ENCODE results near the gene SPG11. TPM values are rescaled to one million over a fixed set of nuclear protein-coding genes. Genes with fewer than 3 reads are reported as not detected.

The SPG11 gene
- total and polyA plus RNA-seq, 2 of the 13 experiments (the other 11 are each of a cell fraction or from before 2014, with no cell fraction given), result 31.5 to 40.7 TPM

- peak; percentile 61; the same call in 1 of the 2 replicates for TF ChIP-seq ZBTB10 (CRISPR knock-in tag; IDR thresholded peaks at IDR 0.05; ENCODE audit: borderline replicate concordance)
- TF ChIP-seq ZNF703 (CRISPR knock-in tag; IDR thresholded peaks at IDR 0.05; ENCODE audit: borderline replicate concordance), result 0 out of 2 replicates have a peak, but pooled peaks have one; percentile 60
- no peak for TF ChIP-seq CAMTA2 (CRISPR knock-in tag; IDR thresholded peaks at IDR 0.05; ENCODE audit: borderline replicate concordance)
- peak; percentile 41; the same call in 1 of the 2 replicates for TF ChIP-seq PHF21A (CRISPR knock-in tag; IDR thresholded peaks at IDR 0.05)
- TF ChIP-seq ZNF280B (CRISPR knock-in tag; IDR thresholded peaks at IDR 0.05; ENCODE audit: borderline replicate concordance), result no peak; the same call in 1 of the 2 replicates
- peak; percentile 21; the same call in 1 of the 2 replicates for TF ChIP-seq ZNF274 (CRISPR knock-in tag; IDR thresholded peaks at IDR 0.05)
- no peak; the same call in 1 of the 2 replicates for TF ChIP-seq AKNA (CRISPR knock-in tag; IDR thresholded peaks at IDR 0.05; ENCODE audit: borderline replicate concordance)
- TF ChIP-seq ZNF660 (CRISPR knock-in tag; IDR thresholded peaks at IDR 0.05; ENCODE audit: borderline replicate concordance, low read depth), result no peak
- peak; percentile 85 for TF ChIP-seq SNAPC2 (CRISPR knock-in tag; IDR thresholded peaks at IDR 0.05)
- TF ChIP-seq MEF2D (CRISPR knock-in tag; IDR thresholded peaks at IDR 0.05), result no peak; the same call in 1 of the 2 replicates
Measured at GRCh38 chr15:44711743-44712345, 48.4 kb upstream of the SPG11 start (continued).
